ENCODE results near the gene NUMB.

DNA sequence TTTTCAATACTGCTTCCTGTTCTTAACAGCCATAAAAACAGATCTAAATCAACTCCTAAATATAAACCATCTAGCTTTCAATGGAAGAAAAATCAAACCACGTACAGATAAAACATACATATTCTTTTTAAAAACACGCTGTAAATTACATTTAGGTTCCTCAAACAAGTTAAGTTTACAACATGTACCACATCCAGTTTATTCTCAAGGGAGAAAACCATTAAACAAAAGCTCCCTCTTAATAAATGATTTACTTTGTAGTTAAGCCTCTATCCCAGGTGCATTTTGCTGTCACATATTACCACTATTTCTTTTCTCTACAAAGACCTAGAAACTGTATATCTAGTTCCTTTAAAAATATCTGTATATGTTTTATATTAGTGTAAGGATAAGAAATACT, 3.1 kb downstream of the NUMB start:
- TF ChIP-seq POLR2AphosphoS5 (IDR thresholded peaks at IDR 0.05) (no peak), EP300 (IDR thresholded peaks at IDR 0.05) (no peak)
- TF ChIP-seq, protein P1, sequence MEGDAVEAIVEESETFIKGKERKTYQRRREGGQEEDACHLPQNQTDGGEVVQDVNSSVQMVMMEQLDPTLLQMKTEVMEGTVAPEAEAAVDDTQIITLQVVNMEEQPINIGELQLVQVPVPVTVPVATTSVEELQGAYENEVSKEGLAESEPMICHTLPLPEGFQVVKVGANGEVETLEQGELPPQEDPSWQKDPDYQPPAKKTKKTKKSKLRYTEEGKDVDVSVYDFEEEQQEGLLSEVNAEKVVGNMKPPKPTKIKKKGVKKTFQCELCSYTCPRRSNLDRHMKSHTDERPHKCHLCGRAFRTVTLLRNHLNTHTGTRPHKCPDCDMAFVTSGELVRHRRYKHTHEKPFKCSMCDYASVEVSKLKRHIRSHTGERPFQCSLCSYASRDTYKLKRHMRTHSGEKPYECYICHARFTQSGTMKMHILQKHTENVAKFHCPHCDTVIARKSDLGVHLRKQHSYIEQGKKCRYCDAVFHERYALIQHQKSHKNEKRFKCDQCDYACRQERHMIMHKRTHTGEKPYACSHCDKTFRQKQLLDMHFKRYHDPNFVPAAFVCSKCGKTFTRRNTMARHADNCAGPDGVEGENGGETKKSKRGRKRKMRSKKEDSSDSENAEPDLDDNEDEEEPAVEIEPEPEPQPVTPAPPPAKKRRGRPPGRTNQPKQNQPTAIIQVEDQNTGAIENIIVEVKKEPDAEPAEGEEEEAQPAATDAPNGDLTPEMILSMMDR (IDR thresholded peaks at IDR 0.05) = no peak

Measured in esophagus muscularis mucosa (tissue), 4 donors.